Stimulated activated CD4-positive, alpha-beta T cell treated with anti-CD3 and anti-CD28 coated beads, Interleukin-4, amount 100 ng/mL, for 4 hours (primary cell): ENCODE results near the gene CALHM1.
A peak's percentile ranks its signal among the peaks of the same experiment; 100 is the strongest.
"Not testable (repeated sequence)": the region's sequence is repeated elsewhere in the genome, so short reads cannot be mapped to it uniquely, and the experiment has no call there.

Experiments used
- DNase-seq, 2 experiments: peaks; one replicate each; pipeline ENCODE4 v3.0.0-alpha.2; 2020

Gene CALHM1

DNA sequence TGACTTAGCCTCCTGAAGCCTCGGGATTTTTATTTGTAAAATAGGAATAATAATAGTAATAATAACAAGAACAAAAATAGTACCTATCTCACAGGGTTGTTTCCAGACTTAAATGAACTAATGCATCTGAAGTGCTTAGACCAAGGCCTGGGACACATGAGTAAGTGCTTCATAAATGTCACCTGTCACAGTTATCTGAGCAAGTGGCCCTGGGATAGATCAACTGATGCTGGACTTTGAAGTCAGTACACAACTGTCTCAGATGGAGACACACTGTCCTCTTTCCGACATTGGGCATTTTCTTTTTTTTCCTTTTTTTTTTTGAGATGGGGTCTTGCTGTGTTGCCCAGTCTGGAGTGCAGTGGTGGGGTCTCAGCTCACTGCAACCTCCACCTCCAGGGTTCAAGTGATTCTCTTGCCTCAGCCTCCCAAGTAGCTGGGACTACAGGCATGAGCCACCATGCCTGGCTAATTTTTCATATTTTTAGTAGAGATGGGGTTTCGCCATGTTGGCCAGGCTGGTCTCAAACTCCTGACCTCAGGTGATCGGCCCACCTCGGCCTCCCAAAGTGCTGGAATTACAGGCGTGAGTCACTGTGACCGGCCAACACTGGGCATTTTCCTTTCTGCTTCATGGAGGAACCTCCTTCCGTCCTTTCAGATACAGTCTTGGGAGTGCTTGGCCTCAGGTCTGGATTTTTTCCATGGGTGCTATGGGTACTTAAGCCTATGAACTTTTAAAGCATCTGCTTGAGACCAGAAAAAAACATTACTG is 28.1 kb upstream of the CALHM1 start:
- DNase-seq: not testable (repeated sequence)

DNA sequence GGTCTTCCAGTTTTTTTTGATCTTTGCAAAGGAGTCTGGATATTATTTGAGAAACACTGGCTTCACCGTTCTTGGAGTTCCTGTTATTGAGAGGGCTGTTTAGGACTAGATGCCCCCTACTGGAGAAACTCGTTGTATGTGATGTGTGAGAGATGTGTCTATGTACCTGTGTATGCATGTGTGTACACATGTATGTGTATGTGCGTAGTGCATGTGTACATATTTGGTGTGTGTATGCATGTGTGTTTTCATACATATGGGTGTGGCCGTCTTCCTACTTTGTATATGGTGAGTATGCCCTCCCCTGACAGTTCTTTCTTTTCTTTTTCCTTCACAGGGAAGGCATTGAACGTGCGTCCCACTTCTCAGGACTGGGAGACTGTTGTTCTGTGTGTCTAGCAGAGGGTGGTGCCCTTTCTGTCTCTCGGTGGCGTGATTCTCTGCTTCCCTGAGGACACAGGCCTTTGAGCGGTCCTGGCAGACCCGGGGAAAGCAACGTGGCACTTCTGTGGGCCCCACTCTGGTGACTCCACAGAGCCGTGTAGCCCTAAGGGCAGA is 23.4 kb upstream of the CALHM1 start:
- no peak for DNase-seq

DNA sequence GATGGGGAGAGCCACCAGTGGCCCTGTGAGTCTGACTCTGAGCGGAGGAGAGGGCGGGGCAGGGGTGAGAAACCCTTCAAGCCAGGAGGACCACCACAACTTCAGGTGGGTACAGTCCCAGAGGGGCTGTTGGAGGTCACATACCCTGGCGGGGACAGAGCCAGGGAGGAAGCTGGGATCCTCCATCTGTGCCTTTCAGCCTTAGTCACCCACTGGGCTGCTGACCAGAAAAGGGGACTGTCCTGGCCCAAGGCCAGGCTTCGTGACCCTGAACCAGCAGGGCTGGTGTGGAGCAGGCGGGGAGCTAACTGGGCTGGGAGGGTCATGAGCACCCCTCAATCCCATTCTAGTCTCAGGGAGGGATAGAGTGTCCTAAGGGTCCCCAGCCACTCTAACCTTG is 21.8 kb upstream of the CALHM1 start:
- no peak for DNase-seq

DNA sequence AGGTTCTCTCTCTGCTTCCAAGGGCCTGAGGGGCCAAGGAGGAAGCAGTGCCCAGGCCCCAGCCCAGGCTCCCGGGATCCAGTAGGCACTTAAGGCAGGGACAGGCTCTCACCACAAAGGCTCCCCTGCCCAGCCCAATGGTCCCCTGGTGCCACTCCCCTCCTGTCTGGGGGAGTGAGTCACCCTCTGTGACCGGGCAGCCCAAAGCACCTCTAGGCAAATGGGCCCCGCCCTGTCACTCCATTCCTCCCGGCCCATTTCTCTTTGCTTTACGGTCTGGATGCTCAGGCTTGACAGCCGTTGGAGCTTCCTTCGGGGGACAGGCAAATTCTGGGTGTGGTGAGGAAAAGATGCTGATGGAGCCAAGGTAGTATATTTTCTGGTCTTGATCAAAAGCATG is 20.4 kb upstream of the CALHM1 start, which contains the start of gene CALHM3:
Gene CALHM3 (minus strand): TSS at position 106 of the 400 bp plus-strand sequence. CDS start 208 bp downstream, outside the sequence.
- DNase-seq: no peak

DNA sequence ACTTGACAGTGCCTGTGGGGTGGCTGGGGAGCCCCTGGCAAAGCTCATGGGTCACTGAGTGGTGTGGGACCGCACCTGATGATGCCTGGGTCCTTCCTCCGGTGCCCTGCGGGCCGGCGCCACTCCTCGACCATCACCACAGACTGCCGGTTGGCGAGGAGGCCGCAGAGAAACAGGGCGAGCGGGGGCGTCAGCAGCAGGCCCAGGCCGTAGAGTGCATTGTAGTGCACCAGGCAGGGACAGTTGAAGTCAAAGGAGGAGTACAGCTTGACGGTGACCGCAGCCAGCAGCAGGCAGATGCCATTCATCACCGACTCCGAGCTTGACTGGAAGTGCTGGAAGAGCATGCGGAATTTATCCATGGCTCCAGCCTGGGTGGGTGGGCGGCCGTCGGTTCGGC is 20.0 kb upstream of the CALHM1 start:
- DNase-seq: no peak

DNA sequence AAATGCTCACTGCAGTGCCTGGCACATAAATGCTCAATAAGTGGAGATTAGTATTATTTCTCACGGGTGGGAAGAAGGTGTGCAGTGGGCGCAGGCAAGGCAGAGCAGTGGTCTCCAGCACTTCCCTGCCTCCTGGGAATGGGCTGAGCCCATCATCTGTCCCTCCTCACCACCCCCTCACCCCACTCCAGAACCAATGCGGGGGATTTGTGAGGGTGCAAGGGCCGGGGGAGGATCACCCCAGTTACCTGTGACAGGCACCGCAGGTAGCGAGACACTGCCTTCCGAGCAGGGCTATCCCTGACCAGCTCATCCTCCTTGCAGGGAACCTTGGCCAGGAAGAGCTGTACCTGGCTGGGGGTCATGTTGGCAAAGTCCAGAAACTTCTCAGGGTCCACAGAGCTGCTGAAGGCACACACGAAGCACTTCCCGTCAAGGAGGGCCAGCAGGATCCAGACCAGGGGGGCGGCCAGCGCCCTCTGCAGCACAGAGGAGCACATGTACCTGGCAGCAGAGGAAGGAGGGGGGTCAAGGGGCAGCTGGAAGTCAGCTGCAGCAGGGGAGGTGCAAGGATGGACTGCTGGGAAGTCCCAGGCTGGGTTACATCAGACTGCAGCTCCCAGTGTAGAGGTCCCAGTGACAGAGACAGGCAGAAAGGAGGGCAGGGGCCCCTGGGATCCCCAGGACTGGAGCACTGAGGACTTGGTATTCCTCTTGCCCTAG is 17.5 kb upstream of the CALHM1 start:
- no peak for DNase-seq

DNA sequence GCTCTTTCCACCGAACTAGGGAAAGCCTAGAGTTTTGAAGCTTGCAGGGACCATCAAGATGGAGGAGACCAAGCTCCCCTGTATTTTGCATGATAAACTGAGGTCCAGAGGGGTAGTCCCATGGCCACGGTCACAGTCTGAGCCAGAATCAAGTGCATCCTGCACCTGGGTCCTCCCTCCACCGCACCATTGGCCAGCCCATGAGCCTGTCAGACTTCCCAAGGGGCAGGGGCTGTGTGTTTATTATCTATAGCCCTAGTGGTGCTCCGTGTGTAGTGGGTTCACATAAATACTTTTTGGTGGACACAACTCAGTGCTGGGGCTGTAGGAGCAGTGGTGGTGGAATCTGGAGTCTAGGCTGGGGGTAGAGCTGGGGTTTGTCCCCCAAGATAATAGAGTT is 16.7 kb upstream of the CALHM1 start:
- no peak for DNase-seq

DNA sequence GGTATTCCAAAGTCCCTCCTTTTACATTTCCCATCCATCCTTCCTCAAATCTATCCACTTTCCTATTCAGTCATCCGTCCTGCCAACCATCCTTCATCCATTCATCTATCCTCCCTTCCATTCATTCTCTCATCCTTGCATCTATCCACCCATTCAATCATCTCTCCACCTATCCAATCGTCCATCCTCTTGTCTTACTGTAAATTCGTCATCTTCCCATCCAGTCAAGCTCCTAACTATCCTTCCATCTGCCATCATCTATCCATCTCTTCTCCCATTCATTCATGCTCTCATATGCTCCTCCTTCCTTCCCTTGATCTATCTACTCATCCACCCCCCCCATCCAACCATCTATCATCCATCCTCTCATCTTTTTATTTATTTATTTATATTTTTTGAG is 15.4 kb upstream of the CALHM1 start:
- DNase-seq: no peak

DNA sequence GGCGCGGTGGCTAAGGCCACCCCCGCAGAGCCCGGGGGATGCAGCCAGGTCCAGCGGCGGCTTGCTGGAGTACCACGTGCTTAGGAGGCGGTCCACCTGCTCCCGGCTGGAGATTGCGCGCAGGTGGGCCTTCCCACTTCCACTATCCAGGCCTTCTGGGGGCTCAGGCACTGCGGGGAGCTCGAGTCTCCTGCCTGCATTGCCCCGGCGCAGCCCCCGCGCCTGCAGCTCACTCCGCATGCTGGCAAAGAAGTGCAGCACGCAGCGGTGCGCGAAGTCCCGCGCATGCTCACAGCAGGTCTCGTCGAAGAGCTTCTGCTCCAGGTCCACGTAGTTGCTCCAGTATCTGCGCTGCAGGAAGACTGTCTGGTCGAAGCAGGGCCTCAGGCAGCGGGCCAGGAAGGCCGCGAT is 14.6 kb upstream of the CALHM1 start:
- DNase-seq: no peak

DNA sequence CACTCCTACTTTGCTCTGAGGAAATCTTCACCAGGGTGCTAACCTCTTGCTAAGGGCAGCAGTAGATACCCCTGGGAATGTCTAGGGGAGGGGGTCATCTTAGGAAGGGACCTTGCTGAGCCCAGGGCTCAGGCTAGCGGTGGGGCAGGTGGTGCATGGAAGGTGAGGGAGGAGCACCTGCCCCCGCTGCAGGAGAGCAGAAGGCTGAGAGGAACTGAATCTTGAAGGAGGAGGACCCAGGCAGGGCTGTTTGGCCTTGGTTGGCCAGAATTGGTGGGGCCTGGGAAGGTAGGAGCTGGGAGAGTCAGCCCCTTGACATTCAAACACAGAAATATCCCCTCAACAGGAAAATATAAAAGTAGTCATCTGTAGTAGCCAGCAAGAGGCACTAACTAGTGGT is 13.3 kb upstream of the CALHM1 start:
- DNase-seq: no peak

DNA sequence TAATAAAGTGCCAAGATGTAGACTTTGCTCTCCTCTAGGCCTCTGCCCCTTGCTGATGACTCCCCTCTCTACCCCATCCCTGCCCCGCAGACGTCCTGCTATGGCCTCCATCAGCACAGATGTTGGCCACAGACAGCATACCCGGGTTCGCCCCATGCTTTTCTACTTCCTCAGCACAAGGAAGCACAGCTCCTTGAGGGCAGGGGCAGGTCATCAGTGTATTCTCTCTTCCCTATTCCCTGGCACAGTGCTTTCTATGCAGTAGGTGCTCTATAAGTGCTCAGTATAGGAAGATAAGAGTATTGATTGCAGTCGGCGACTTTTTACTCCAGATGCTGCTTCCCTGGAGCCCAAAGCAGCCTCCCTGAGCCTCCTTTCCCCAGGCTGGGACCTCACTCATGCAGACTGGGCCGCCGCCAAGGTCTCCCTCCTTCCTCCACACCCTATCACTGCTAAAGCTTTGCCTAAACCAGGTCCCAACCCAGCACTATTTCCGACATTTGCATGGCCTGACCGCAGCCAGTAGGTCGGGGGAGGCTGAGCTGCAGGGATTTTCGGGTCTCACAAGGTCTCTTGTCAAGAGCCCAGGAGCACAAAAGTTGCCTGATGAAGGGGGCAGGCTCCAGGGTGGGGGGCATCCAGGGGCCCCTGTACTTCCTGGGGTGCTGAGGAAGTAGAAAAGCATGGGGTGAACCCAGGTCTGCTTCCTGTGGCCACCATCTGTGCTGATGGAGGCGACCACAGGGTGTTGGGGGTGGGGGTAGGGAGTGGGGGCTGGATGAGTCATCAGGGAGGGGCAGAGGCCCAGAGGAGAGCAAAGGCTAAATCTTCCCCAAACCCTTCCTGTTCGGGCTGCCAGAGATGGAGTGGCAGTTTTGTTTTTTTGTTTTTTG is 12.3 kb upstream of the CALHM1 start:
- peak; percentile 36 to 50 for DNase-seq

DNA sequence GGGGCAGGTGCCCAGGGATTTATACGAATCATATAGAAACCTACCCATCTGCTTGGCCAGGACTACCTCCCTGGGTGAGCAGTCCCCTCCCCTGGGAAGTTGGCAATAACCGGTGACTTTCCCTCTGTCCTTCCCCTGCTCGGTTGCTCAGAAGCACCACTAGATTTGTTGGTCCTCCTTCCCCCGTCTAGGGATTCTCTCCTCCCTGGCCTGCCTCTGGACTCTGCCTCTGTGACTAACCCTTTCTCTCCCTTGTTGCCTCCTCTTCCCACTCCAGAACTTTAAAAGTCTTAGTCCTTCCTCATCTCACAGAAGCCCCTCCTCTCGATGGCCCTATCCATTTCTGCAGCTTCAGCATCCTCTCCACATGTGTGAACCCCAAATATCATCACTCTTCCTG is 10.5 kb upstream of the CALHM1 start:
- no peak for DNase-seq

DNA sequence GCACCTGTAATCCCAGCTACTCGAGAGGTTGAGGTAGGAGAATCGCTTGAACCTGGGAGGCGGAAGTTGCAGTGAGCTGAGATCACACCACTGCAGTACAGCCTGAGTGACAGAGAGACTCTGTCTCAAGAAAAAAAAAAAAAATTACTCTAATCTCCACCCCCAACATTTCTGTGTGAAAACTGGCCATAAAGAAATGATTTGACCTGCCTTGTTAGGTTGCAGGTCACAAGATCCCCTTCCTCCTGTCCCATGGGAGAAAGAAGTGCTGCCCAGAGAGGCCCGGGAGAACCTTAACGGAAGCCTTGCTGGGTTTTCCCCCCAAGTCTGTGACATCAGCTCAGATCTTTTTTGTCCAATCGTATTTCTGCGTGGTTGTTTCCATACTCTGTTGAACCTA is 8.7 kb upstream of the CALHM1 start:
- DNase-seq: no peak

DNA sequence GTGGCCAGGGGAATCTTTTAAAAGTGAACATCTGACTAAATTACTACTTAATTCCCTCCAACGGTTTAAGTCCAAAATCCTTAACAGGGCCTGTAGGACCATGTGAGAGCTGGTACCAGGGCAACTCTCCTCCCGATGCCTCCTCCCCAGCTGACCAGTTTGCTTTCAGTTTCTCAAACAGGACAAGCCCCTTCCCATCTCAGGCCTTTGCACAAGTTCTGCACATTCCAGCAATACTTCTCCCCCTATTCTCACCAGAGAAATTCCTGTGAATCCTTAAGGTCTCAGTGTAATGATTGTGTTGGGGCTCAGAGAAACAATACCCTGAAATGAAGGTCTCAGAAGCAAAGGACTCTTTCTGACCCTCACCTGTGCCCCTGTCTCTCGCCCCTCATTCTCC is 8.0 kb upstream of the CALHM1 start:
- no peak for DNase-seq

DNA sequence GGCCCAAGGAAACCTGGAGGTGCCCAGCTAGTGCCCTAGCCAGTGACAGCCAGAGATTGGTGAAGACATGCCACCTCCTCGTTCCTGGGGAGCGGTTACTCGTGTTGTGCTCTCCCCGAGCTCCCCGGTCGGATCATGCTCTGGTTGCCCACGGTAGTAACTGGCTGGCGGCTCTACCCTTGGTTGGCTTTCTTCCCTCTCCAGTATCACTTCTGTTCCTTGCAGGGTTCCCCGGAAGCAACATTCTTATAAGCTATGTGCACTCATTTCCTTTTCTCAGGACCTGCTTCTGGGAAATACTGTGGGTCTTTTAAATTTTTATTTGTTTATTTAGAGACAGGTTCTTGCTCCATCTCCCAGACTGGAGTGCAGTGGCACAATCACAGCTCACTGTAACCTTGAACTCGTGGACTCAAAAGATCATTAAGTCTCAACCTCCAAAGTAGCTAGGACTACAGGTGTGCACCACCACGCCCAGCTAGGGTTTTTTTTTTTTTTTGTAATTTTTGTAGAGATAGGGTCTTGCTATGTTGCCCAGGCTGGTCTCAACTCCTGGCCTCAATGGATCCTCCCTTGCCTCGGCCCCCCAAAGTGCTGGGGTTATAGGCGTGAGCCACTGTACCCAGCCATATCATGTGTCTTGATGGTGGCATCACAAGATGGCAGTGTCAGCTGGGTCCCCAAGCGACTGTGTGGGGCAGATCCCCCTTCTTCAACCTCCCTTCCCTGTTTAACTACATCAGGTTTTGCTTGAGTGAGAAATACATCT is 6.9 kb upstream of the CALHM1 start:
- no peak for DNase-seq

DNA sequence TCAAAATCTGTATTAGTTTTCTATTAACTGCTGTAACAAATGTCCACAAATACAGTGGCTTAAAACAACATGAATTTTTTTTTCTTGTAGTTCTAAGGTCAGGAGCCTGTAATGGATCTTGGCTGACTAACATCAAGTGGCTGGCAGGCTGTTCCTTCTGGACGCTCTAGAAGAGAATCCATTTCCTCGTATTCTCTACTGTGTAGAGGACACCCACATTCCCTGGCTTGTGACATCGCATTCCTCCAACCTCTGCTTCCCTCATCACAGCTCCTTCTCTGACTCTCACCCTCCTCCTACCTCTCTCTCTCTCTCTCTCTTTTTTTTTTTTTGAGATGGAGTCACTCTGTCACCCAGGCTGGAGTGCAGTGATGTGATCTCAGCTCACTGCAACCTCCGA is 4.8 kb upstream of the CALHM1 start:
- DNase-seq: no peak

DNA sequence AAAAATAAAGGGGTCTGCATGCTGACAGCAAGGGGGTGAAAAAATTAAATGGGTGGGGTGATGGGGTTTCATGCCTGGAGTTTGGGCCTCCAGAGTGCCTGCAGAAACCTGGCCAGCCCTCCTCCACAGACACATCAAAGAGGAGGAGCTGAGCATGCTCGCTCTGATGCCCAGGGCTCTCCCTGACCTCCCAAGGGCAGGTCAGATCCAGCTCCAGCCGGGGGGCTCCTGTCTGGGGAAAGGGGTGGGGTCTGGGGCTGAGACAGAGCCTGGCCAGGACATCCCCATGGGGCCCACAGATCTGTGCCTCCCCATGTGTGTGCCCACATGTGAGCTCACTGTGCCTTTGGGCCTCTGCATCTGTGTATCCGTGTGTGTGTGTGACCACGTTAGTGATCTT is 915 bp upstream of the CALHM1 start:
- no peak for DNase-seq

DNA sequence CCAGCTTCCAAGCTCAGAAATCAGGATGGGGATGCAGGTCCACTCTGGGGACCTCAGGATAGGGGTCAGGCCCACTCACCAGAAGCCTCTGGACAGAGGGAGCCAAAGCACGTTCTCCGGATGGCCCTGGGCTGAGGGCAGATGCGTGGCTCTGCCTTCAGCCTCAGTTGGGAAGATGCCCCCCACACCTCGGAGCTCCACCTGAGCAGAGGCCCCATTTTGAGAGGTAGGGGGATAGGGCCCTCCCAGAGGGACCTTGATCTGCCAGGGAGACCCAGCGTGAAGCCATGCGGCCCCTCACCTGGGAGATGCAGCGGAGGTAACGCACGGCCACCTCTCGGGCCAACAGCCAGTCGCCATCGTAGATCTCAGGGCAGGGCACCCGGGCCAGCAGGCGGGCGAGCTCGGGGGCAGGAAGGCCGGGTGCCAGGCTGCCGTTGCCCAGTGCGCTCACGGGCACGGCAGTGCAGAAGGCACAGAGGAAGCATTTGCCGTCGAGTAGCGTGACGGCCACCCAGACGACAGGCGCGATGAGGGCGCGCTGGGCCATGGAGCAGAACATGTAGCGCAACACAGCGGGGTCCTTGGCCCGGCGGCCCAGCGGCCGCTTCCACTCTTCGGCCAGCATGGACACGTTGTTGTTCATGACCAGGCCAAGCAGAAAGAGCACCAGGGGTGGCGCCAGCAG is 660 bp downstream of the CALHM1 start:
- DNase-seq: no peak

DNA sequence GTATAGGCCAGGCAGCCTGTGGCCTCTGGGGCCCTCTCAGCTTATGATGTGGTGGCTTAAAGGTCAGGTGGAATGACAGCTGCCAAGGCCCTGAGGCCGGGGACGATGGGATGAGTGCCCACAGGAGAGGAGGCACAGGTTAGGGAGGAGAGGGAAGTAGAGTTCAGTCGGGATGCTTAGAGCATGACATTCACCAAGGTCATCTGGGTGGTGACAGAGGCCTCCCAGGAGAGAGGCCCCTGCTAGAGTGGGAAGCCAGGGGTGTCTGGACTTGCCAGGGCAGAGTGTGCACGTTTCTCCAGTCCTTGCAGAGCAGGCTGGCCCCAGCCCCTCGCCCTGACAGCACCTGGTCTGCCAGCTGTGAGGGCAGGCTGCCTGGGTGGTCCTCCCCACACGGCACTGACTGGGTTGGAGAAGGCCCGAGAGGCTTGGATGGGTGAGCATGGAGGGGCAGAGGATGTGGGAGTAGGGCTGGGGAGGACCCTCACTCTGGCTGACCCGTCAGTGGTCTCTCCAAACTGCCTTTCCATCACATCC is 1.5 kb downstream of the CALHM1 start:
- DNase-seq: no peak

DNA sequence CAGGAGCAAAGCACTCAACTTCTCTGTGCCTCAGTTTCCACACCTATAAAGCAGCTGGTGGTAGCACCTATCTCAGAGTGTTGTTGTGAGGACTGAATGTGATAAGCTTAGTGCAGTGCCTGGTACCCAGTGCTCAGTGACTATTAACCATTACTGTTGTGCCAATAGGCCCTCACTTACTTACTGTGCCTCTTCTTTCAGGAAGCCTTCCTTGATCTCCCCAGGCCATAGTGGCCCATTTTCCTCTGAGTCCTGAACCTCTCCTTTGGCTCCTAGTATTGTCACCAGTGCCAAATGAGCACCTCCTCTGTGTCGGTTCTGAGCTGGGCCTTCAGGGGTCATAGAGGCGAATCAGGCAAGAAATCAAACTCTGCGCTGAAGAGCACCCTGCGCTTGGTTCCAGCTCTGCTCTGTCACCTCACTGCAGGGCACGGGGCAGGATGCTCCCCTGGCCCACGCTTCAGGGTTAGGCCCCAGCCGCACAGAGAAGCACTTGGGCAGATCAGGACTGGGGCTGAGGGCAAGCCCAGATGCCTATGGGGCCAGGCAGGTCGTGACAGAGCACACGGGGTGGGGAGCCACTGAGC is 2.5 kb downstream of the CALHM1 start:
- no peak for DNase-seq

DNA sequence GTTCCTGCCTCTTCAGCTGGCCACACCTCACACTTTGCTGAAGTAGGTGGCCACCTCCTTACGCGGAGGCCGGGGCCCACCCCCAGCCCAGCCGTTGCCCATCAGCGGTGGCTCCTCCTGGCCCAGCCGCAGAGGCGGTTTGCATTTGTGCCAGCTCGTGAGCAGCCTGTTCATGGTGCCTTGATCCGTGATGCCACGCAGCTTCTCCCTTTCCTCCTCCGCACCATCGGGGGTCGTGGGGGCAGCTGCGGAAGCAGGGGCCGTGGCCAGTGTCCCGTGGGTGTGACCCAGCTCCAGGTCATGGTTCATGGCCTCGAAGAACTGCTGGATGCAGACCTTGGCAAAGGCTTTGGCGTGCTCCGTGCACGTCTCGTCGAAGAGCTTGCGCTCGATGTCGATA is 3.5 kb downstream of the CALHM1 start:
- DNase-seq: no peak
